CD14-positive monocyte (primary cell): ENCODE measurements around the gene KCNH3. TPM values are rescaled to one million over a fixed set of nuclear protein-coding genes. Genes with fewer than 3 reads are reported as not detected.

ENCODE experiments used
- DNase-seq, 3 donors: peaks; one replicate each; pipeline ENCODE4 v3.0.0-alpha.2; 2011 to 2022
- H2AFZ ChIP-seq: 2 replicates; pipeline ENCODE4 v1.6.0; 2012; ENCODE audit warnings: mild to moderate bottlenecking, low read depth, low read length, inconsistent platforms; ENCODE audit not compliant: insufficient read depth, poor library complexity, severe bottlenecking
- H3K27ac ChIP-seq, 2 donors: 1 replicate in 1 of 2; 2 replicates in 1 of 2; pipeline ENCODE4 v1.5.1; 2012 to 2013; ENCODE audit warnings: low read length in 2 of 2, control low read depth in 1 of 2, inconsistent platforms in 1 of 2, low read depth in 1 of 2, mild to moderate bottlenecking in 1 of 2
- H3K27me3 ChIP-seq, 2 donors: one replicate each; pipeline versions ENCODE4 v1.6.0 to v1.6.1; 2011 to 2013; ENCODE audit warnings: low read length in 2 of 2; ENCODE audit not compliant: control insufficient read depth in 2 of 2, insufficient read depth in 2 of 2
- H3K36me3 ChIP-seq, 2 donors: replicated peaks in 1 of 2; 1 replicate in 1 of 2; 2 replicates in 1 of 2; pipeline versions ENCODE4 v1.5.1 to v1.6.1; 2012 to 2013; ENCODE audit warnings: low read length in 2 of 2, control low read depth in 1 of 2, inconsistent platforms in 1 of 2, mild to moderate bottlenecking in 1 of 2; ENCODE audit not compliant: insufficient read depth in 2 of 2, control insufficient read depth in 1 of 2
- H3K4me1 ChIP-seq, 2 donors: 1 replicate in 1 of 2; 2 replicates in 1 of 2; pipeline versions ENCODE4 v1.5.1 to v1.6.1; 2012 to 2013; ENCODE audit warnings: low read length in 2 of 2, control low read depth in 1 of 2, inconsistent platforms in 1 of 2, mild to moderate bottlenecking in 1 of 2, moderate library complexity in 1 of 2; ENCODE audit not compliant: insufficient read depth in 2 of 2, control insufficient read depth in 1 of 2
- H3K4me2 ChIP-seq: replicated peaks from 2 replicates; pipeline ENCODE3; 2012; ENCODE audit warnings: low read length, moderate library complexity, mild to moderate bottlenecking; ENCODE audit not compliant: poor library complexity, severe bottlenecking; ENCODE audit errors: extremely low read depth
- H3K4me3 ChIP-seq, 3 experiments: fragments of 200-600 bp in 1 of 3; sonication (generic) in 1 of 3; replicated peaks in 1 of 3; 1 replicate in 2 of 3; 2 replicates in 1 of 3; pipeline ENCODE4 v1.5.1; 2011 to 2013; ENCODE audit warnings: low read length in 3 of 3, mild to moderate bottlenecking in 3 of 3, control low read depth in 2 of 3, low read depth in 2 of 3, inconsistent platforms in 1 of 3, moderate library complexity in 1 of 3
- H3K79me2 ChIP-seq: 2 replicates; pipeline ENCODE4 v1.6.0; 2012; ENCODE audit warnings: mild to moderate bottlenecking, control low read depth, inconsistent platforms, low read length, moderate library complexity; ENCODE audit not compliant: insufficient read depth
- H3K9ac ChIP-seq: 2 replicates; pipeline ENCODE4 v1.6.0; 2017; ENCODE audit warnings: low read length, mild to moderate bottlenecking; ENCODE audit not compliant: insufficient read depth, poor library complexity, severe bottlenecking
- H3K9me3 ChIP-seq, 2 donors: replicated peaks in 1 of 2; 1 replicate in 1 of 2; 2 replicates in 1 of 2; pipeline versions ENCODE4 v1.5.1 to v1.6.1; 2012 to 2013; ENCODE audit warnings: low read length in 2 of 2, control low read depth in 1 of 2; ENCODE audit not compliant: control insufficient read depth in 1 of 2, insufficient read depth in 1 of 2
- H4K20me1 ChIP-seq: 2 replicates; pipeline ENCODE4 v1.6.0; 2012; ENCODE audit warnings: mild to moderate bottlenecking, low read length, control low read depth, moderate library complexity; ENCODE audit not compliant: insufficient read depth
- H3K27ac Mint-ChIP-seq, 7 donors: one replicate each; pipeline ENCODE4 v1.8.0; 2020; ENCODE audit warnings: mild to moderate bottlenecking in 7 of 7, mixed read lengths in 7 of 7, moderate library complexity in 6 of 7, inconsistent platforms in 2 of 7
- H3K27me3 Mint-ChIP-seq, 3 donors: one replicate each; pipeline ENCODE4 v1.8.0; 2021 to 2022; ENCODE audit warnings: low read depth in 3 of 3, mild to moderate bottlenecking in 3 of 3, mixed read lengths in 3 of 3, moderate library complexity in 3 of 3, inconsistent platforms in 1 of 3
- H3K36me3 Mint-ChIP-seq, 2 donors: one replicate each; pipeline ENCODE4 v1.8.0; 2020; ENCODE audit warnings: mixed read lengths in 2 of 2, inconsistent platforms in 1 of 2, mild to moderate bottlenecking in 1 of 2
- H3K4me1 Mint-ChIP-seq: one replicate; pipeline ENCODE4 v1.8.0; 2020; ENCODE audit warnings: mild to moderate bottlenecking, mixed read lengths
- H3K4me3 Mint-ChIP-seq, 2 donors: one replicate each; pipeline ENCODE4 v1.8.0; 2020; ENCODE audit warnings: mild to moderate bottlenecking in 2 of 2, mixed read lengths in 2 of 2, moderate library complexity in 1 of 2
- H3K9me3 Mint-ChIP-seq, 7 donors: one replicate each; pipeline ENCODE4 v1.8.0; 2020 to 2022; ENCODE audit warnings: mixed read lengths in 7 of 7, mild to moderate bottlenecking in 6 of 7, moderate library complexity in 6 of 7, inconsistent platforms in 2 of 7
- WGBS: methylation state at CpG from one replicate; pipeline ENCODE4 v1.1.5; 2013; ENCODE audit warnings: missing lambda C conversion rate; ENCODE audit not compliant: insufficient coverage; 5-methylcytosine and 5-hydroxymethylcytosine counted together
- intact Hi-C, 2 donors: fragments of 100-400 bp; cut with micrococcal nuclease; formaldehyde crosslinking; loops; one replicate each; pipeline versions ENCODE4 v1.15.0 to v1.15.1; 2023
- polyA plus RNA-seq, 3 donors: library from polyadenylated mRNA; depleted of rRNA in 1 of 3; unstranded in 2 of 3; stranded (reverse) in 1 of 3; fragments of 300-500 nt in 2 of 3; fragments of >200 nt in 1 of 3; fragmentation: Illumina TruSeq in 2 of 3; gene quantifications; 1 replicate in 2 of 3; 2 replicates in 1 of 3; pipeline ENCODE4 v1.2.3, GENCODE V29; 2012 to 2021
- TF ChIP-seq, protein P1 (sequence below): fragments of 200-600 bp; IDR thresholded peaks from one replicate; pipeline ENCODE4 v1.8.0; 2022; ENCODE audit warnings: antibody characterized with exemption, mild to moderate bottlenecking

Gene KCNH3
- polyA plus RNA-seq, 3 donors = 1.3 to 18.2 (median 3.3) TPM

- Histone ChIP-seq H3K27ac (no peak overlapping the region), H2AFZ (no peak overlapping the region), H3K4me2 (no peak overlapping the region), H3K4me3 (no peak overlapping the region), H3K9ac (no peak overlapping the region), H3K27me3 (no peaks in the 10 kb centered on the region), H3K36me3 (peaks cover 95 to 100% of the 10 kb centered on the region in 2 donors), H3K9me3 (no peaks in the 10 kb centered on the region), H3K79me2 (peaks cover 4% of the 10 kb centered on the region), H4K20me1 (peaks cover 16% of the 10 kb centered on the region), H3K4me1 (no peaks in the 10 kb centered on the region)
- H3K9me3 Mint-ChIP-seq = no peaks in the 10 kb centered on the region
- peaks cover 7% of the 10 kb centered on the region for H3K4me1 Mint-ChIP-seq
- intact Hi-C loops = no loop called here
- WGBS = 96% methylated on average over 6 of the region's 7 CpGs
- peaks cover 0 to 1% (median 0%) of the 10 kb centered on the region in 3 donors for H3K27me3 Mint-ChIP-seq
- TF ChIP-seq, protein P1, sequence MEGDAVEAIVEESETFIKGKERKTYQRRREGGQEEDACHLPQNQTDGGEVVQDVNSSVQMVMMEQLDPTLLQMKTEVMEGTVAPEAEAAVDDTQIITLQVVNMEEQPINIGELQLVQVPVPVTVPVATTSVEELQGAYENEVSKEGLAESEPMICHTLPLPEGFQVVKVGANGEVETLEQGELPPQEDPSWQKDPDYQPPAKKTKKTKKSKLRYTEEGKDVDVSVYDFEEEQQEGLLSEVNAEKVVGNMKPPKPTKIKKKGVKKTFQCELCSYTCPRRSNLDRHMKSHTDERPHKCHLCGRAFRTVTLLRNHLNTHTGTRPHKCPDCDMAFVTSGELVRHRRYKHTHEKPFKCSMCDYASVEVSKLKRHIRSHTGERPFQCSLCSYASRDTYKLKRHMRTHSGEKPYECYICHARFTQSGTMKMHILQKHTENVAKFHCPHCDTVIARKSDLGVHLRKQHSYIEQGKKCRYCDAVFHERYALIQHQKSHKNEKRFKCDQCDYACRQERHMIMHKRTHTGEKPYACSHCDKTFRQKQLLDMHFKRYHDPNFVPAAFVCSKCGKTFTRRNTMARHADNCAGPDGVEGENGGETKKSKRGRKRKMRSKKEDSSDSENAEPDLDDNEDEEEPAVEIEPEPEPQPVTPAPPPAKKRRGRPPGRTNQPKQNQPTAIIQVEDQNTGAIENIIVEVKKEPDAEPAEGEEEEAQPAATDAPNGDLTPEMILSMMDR = no peak
- no peak for DNase-seq
- H3K27ac Mint-ChIP-seq = peak overlapping the region in 1 of 7 donors; percentile 81
- H3K4me3 Mint-ChIP-seq = no peak overlapping the region
- H3K36me3 Mint-ChIP-seq = peaks cover 83 to 95% of the 10 kb centered on the region in 2 donors
Measured at GRCh38 chr12:49560695-49561094, 21.9 kb downstream of the KCNH3 start.

- Histone ChIP-seq H3K4me2 (no peak overlapping the region), H3K79me2 (peaks cover 17% of the 10 kb centered on the region), H2AFZ (no peak overlapping the region), H3K27me3 (no peaks in the 10 kb centered on the region), H3K36me3 (peaks cover 82 to 88% of the 10 kb centered on the region in 2 donors), H3K9ac (no peak overlapping the region), H3K4me1 (peaks cover 6 to 11% of the 10 kb centered on the region in 2 donors), H3K4me3 (no peak overlapping the region), H3K9me3 (no peaks in the 10 kb centered on the region), H3K27ac (no peak overlapping the region), H4K20me1 (peaks cover 31% of the 10 kb centered on the region)
- H3K36me3 Mint-ChIP-seq = peaks cover 72 to 86% of the 10 kb centered on the region in 2 donors
- TF ChIP-seq, protein P1 = no peak
- H3K27ac Mint-ChIP-seq = peak overlapping the region in 1 of 7 donors; percentile 55
- H3K4me3 Mint-ChIP-seq = no peak overlapping the region
- peaks cover 0 to 1% (median 0%) of the 10 kb centered on the region in 3 donors for H3K27me3 Mint-ChIP-seq
- no peaks in the 10 kb centered on the region for H3K9me3 Mint-ChIP-seq
- intact Hi-C loops = no loop called here
- DNase-seq = no peak
- H3K4me1 Mint-ChIP-seq = peaks cover 14% of the 10 kb centered on the region
- WGBS = 88% methylated on average over 3 of the region's 6 CpGs
Measured at GRCh38 chr12:49562233-49562632, 23.4 kb downstream of the KCNH3 start.
